NCI-H1436 treated with DMSO at 0.1 percent for 48 hours (cell line): Measurements from ENCODE around the gene TMEM209.
"Not testable (repeated sequence)": the region's sequence is repeated elsewhere in the genome, so short reads cannot be mapped to it uniquely, and the experiment has no call there.

Source experiments
- DNase-seq: peaks from one replicate; lab custom pipeline; 2025; lab: John Stamatoyannopoulos, UW

The TMEM209 gene

GRCh38 chr7:130162196-130162595 lies 43.0 kb downstream of the TMEM209 start:
- DNase-seq = no peak

GRCh38 chr7:130160455-130160854 lies 44.8 kb downstream of the TMEM209 start:
- no peak for DNase-seq

- no peak for DNase-seq
Measured at GRCh38 chr7:130160023-130160422, 45.2 kb downstream of the TMEM209 start.

- DNase-seq = no peak
Measured at GRCh38 chr7:130157700-130158099, 47.5 kb downstream of the TMEM209 start.

GRCh38 chr7:130156140-130156539 lies 49.1 kb downstream of the TMEM209 start:
- no peak for DNase-seq

- no peak for DNase-seq
Measured at GRCh38 chr7:130154501-130155317, 50.5 kb downstream of the TMEM209 start.

GRCh38 chr7:130154131-130154500 lies 51.1 kb downstream of the TMEM209 start:
- no peak for DNase-seq

- no peak for DNase-seq
Measured at GRCh38 chr7:130153211-130153908, 51.8 kb downstream of the TMEM209 start.

GRCh38 chr7:130152493-130153210 lies 52.6 kb downstream of the TMEM209 start:
- DNase-seq = no peak

- DNase-seq = no peak
Measured at GRCh38 chr7:130151591-130152492, 53.4 kb downstream of the TMEM209 start.

GRCh38 chr7:130150587-130150986 lies 54.6 kb downstream of the TMEM209 start:
- no peak for DNase-seq

GRCh38 chr7:130149281-130150139 lies 55.7 kb downstream of the TMEM209 start:
- no peak for DNase-seq

- DNase-seq = no peak
Measured at GRCh38 chr7:130148561-130148960, 56.6 kb downstream of the TMEM209 start.

GRCh38 chr7:130147710-130148325 lies 57.4 kb downstream of the TMEM209 start:
- no peak for DNase-seq

GRCh38 chr7:130146693-130147405 lies 58.4 kb downstream of the TMEM209 start:
- DNase-seq = no peak

GRCh38 chr7:130146142-130146541 lies 59.1 kb downstream of the TMEM209 start:
- not testable (repeated sequence) for DNase-seq

- no peak for DNase-seq
Measured at GRCh38 chr7:130145424-130146100, 59.6 kb downstream of the TMEM209 start.

GRCh38 chr7:130144312-130145171 lies 60.7 kb downstream of the TMEM209 start:
- DNase-seq = no peak
